ENCODE results near the gene SORBS1.

DNA sequence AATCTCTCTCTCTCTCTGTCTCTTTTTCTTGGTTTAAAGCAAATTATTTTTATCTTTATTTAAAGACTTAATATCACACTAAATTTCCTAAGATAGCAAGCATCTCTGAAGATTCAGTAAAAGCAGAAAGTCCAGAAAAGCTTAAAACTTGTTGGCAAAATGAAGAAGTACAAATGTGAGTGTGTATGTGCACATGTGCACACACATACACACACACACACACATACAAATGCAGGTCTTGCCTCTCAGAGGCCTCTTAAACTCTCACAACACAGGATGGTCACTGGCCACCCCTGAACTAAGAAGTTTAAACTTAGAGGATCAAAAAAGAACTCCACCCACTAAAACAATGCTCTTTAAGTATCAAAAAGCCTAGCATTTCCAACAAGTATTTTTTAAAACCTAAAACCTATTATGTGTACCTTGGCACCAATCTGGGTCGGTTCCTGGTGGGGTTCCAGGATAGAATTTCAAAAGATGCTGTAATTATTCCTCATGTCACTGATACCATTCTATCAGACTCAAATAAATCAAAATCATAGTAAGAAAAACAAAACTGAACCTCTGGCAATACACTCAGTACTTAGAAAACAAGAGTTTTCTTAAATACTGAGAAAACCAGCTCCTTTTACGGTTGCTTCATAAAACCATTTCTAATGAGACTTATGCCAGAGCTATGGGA is 55.0 kb downstream of the SORBS1 start:
- TF ChIP-seq, protein P1, sequence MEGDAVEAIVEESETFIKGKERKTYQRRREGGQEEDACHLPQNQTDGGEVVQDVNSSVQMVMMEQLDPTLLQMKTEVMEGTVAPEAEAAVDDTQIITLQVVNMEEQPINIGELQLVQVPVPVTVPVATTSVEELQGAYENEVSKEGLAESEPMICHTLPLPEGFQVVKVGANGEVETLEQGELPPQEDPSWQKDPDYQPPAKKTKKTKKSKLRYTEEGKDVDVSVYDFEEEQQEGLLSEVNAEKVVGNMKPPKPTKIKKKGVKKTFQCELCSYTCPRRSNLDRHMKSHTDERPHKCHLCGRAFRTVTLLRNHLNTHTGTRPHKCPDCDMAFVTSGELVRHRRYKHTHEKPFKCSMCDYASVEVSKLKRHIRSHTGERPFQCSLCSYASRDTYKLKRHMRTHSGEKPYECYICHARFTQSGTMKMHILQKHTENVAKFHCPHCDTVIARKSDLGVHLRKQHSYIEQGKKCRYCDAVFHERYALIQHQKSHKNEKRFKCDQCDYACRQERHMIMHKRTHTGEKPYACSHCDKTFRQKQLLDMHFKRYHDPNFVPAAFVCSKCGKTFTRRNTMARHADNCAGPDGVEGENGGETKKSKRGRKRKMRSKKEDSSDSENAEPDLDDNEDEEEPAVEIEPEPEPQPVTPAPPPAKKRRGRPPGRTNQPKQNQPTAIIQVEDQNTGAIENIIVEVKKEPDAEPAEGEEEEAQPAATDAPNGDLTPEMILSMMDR (IDR thresholded peaks at IDR 0.05; ENCODE audit: poor library complexity), result no peak
- TF ChIP-seq EZH2 (IDR thresholded peaks at IDR 0.05; ENCODE audit: borderline replicate concordance), result no peak

All from hepatocyte (in vitro differentiated cells).